ENCODE results near the gene RANBP3L.
"Not testable (repeated sequence)": the region's sequence is repeated elsewhere in the genome, so short reads cannot be mapped to it uniquely, and the experiment has no call there.

RANBP3L gene, protein sequence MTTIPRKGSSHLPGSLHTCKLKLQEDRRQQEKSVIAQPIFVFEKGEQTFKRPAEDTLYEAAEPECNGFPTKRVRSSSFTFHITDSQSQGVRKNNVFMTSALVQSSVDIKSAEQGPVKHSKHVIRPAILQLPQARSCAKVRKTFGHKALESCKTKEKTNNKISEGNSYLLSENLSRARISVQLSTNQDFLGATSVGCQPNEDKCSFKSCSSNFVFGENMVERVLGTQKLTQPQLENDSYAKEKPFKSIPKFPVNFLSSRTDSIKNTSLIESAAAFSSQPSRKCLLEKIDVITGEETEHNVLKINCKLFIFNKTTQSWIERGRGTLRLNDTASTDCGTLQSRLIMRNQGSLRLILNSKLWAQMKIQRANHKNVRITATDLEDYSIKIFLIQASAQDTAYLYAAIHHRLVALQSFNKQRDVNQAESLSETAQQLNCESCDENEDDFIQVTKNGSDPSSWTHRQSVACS

GRCh38 chr5:36301858-36302603, at the start of gene RANBP3L:
Gene RANBP3L (minus strand): TSS chr5:36301902. CDS start chr5:36301416, 486 bp downstream.
- no peak for DNase-seq

DNA sequence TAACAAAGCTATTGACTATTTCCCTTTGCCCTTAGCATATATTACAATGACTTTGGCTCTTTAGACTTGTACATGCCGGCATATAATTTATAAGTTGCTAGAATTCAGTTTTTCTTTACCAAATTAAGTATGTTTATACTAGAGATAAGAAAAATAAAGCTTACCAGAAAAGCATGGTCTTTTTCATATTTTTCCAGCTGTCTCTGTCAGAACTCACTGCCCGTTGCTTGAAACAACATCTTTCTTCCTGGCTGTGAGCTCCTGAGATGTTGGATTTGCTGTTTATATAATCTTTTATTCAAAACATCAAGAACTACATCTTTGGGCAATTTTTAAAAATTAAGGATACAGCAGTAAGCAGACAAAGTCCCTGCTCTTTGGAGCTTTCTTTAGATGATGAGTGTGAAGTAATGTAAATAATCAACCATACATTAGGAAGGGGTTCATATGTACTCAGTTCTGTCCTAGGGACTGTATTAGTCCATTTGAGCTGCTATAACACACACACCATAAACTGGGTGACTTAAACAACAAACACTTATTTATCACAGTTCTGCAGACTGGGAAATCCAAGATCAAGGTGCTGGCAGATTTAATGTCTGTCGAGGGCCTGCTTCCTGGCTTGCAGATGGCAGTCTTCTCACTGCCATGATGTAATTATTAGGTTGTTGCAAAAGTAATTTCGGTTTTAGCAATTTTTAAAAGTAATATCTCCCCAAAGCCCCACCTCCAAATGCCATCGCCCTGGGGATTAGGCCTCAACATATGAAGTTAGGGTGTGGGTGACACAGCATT, 45.4 kb upstream of the RANBP3L start:
- no peak for DNase-seq

DNA sequence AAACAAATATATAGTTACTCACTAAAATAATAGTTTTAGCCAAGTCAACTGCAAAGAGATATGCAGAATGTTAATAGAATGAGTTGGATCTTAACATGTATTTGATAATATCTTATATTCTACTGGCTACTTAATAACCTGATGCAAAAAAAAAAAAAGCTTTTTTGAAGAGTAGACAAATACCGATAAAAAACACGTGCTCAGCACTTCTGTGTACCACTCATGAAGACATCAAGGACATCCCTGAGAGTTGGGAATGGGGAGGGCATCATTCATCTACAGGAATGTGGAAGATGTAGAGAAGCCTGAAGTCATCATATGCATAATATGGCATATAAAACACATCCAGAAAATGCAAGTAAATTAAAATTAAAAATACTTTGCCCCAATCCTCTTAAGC, 43.2 kb upstream of the RANBP3L start:
- no peak for DNase-seq

DNA sequence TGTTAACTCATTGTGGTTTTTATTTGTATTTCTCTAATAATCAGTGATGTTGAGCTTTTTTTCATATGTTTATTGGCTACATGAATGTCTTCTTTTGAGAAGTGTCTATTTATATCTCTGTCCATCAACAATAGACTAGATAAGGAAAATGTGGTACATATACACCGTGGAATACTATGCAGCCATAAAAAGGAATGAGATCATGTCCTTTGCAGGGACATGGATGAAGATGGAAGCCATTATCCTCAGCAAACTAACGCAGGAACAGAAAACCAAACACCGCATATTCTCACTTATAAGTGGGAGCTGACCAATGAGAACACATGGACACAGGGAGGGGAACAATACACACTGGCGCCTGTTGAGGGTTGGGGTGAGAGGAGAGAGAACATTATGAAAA, 40.0 kb upstream of the RANBP3L start:
- DNase-seq = not testable (repeated sequence)

DNA sequence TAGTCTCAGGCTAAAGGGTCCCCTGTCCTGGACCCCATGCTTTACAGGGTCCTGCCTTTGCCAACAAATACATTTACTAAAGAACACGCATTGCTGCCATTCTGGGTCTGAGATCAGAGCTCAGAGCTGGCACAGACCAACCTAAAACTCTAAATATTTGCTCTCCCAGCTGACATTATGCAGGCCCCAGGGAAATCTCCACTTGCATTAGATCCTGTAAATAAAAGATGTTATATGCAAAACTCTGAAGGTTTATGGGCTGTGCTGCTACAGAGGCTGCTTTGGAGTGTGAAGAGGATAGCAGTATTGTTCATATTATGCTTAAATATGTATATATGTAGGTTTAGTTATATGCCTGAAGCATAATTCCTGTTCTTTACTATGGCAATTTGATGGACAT, 35.9 kb upstream of the RANBP3L start:
- DNase-seq = no peak

GRCh38 chr5:36334315-36334714, 32.6 kb upstream of the RANBP3L start:
- DNase-seq = no peak

- DNase-seq = not testable (repeated sequence)
Measured at GRCh38 chr5:36332720-36333119, 31.0 kb upstream of the RANBP3L start.

- no peak for DNase-seq
Measured at GRCh38 chr5:36325196-36325595, 23.5 kb upstream of the RANBP3L start.

DNA sequence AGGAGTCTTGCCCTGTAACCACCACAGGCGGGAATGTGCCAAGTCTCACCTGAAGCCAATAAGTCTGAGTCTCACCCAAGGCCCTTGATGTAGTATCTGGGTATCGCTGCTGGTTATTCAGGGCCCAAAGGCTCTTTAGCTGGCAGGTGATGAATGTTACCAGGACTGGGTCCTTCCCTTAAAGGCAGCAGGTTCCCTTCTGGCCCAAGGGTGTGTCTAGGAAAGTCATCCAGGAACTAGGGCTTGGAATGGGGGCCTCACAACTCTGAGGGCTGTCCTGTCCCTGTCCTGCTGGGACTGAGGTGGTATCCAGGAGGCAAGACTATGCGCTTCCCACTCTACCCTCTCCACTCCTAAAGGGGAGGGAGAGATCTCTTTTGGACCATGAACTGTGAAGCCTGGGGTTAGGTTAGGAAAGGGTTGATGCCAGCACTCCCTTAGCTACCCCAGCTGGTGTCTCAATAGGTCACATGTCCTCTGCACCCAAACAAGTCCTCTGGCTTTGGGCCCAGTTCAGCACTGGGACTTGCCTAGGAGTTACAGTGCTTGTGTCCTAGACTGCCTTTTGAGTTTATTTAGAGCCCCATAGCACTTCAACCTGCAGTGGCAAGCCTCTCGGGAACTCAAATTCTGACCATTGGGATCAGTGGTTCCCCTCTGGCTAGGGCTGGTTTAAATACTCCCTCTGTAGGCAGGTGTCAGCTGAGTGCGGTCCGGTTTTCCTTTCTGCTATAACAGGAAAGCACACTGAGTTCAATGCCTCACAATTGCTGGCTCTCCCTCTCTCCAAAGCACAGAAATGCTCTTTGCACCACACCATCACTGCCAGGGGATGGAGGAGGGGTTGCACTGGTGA, 22.5 kb upstream of the RANBP3L start:
- no peak for DNase-seq

DNA sequence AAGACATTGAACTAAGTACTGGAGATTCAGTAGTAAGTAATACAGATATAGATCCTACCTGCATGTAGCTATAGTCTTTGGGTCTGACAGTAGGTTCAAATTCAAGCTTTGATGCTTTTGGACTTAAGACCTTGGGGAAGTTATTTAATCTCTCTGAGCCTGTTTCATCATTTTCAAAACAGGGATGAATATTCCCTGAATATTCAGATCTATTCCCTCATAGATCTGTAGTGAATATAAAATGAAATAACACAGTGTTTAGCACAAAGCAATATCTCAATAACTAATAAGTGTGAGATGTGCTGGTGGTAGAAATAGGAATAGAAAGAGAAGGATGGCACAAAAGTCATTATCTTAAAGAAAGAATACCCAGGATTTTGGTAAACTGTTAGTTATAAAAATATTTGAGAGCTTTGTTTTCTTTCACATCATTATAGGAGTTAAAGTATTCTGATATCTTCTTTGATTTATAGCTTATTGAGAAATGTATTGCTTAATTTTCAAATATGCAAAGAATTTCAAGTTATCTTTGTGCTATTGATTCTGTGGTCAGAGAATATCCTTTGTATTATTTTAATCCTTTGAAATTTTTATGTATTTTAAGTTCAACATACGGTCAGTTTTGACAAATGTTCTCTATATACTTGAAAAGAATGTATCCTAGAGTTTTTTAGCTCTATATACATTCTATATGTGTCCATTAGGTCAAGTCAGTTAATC, 11.4 kb upstream of the RANBP3L start:
- no peak for DNase-seq

- DNase-seq = no peak
Measured at GRCh38 chr5:36311956-36312355, 10.3 kb upstream of the RANBP3L start.

DNA sequence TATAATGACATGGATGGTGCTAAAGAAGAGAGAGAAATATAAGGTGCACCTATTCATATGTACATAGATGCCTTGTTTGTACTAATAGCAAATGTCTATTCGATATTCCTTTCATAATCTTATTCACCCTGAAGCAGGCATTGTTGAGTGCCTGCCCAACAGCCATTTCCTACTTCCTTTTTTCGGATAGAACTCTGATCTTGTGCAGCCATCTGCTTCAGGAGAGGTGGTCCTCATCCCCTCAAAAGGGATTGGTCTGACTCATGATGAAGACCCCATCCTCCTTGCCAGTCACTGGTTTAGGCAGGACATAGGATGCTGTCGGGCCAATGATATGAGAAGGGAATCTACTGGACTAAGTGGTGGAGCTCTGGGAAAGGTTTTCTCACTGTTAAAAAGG, 8.4 kb upstream of the RANBP3L start:
- DNase-seq = no peak

- DNase-seq = peak; percentile 17
Measured at GRCh38 chr5:36305571-36306326, 4.0 kb upstream of the RANBP3L start.

GRCh38 chr5:36304095-36304805, 2.5 kb upstream of the RANBP3L start:
- DNase-seq = no peak

- no peak for DNase-seq
Measured at GRCh38 chr5:36300927-36301540, 668 bp downstream of the RANBP3L start.

GRCh38 chr5:36300191-36300926, 1.3 kb downstream of the RANBP3L start:
- no peak for DNase-seq

GRCh38 chr5:36298552-36298951, 3.1 kb downstream of the RANBP3L start:
- DNase-seq = no peak

- no peak for DNase-seq
Measured at GRCh38 chr5:36297653-36298052, 4.0 kb downstream of the RANBP3L start.
